Hepatocyte (in vitro differentiated cells): ENCODE data around the gene MAP4. TPM values are rescaled to one million over a fixed set of nuclear protein-coding genes. Genes with fewer than 3 reads are reported as not detected.

ENCODE experiments used
- DNase-seq: peaks from one replicate; pipeline ENCODE4 v3.0.0-alpha.2; 2016; ENCODE audit warnings: low spot score
- H2AFZ ChIP-seq: fragments of 200-600 bp; sonication (generic); 2 replicates; pipeline ENCODE4 v1.6.0; 2016; ENCODE audit warnings: antibody characterized with exemption, mild to moderate bottlenecking
- H3K27ac ChIP-seq: fragments of 200-600 bp; sonication (generic); 2 replicates; pipeline ENCODE4 v1.5.1; 2016; ENCODE audit warnings: mild to moderate bottlenecking
- H3K27me3 ChIP-seq: fragments of 200-600 bp; sonication (generic); 2 replicates; pipeline ENCODE4 v1.6.1; 2016
- H3K36me3 ChIP-seq: fragments of 200-600 bp; sonication (generic); replicated peaks from 2 replicates; pipeline ENCODE4 v1.5.1; 2016; ENCODE audit warnings: low read depth; ENCODE audit not compliant: insufficient read depth
- H3K4me1 ChIP-seq: fragments of 200-600 bp; sonication (generic); 2 replicates; pipeline ENCODE4 v1.5.1; 2016; ENCODE audit warnings: mild to moderate bottlenecking, moderate library complexity; ENCODE audit not compliant: insufficient read depth
- H3K4me2 ChIP-seq: fragments of 200-600 bp; sonication (generic); 2 replicates; pipeline ENCODE4 v1.6.0; 2016
- H3K4me3 ChIP-seq: fragments of 200-600 bp; sonication (generic); 2 replicates; pipeline ENCODE4 v1.5.1; 2016; ENCODE audit warnings: mild to moderate bottlenecking
- H3K79me2 ChIP-seq: fragments of 200-600 bp; sonication (generic); 2 replicates; pipeline ENCODE4 v1.6.0; 2017; ENCODE audit warnings: mild to moderate bottlenecking
- H3K9me2 ChIP-seq: fragments of 200-600 bp; sonication (generic); replicated peaks from 2 replicates; pipeline ENCODE4 v1.6.0; 2017; ENCODE audit warnings: mild to moderate bottlenecking; ENCODE audit not compliant: insufficient read depth
- H3K9me3 ChIP-seq: fragments of 200-600 bp; sonication (generic); 2 replicates; pipeline ENCODE4 v1.5.1; 2016; ENCODE audit warnings: low read depth, mild to moderate bottlenecking
- H4K20me1 ChIP-seq: fragments of 200-600 bp; sonication (generic); 2 replicates; pipeline ENCODE4 v1.6.0; 2016; ENCODE audit warnings: mild to moderate bottlenecking; ENCODE audit not compliant: insufficient read depth, poor library complexity, severe bottlenecking
- CTCF ChIP-seq: fragments of 200-600 bp; sonication (generic); IDR thresholded peaks from 2 replicates; pipeline ENCODE4 v1.5.1; 2016; ENCODE audit warnings: antibody characterized with exemption, mild to moderate bottlenecking; ENCODE audit not compliant: poor library complexity
- EZH2 ChIP-seq: fragments of 200-600 bp; sonication (generic); IDR thresholded peaks from 2 replicates; pipeline ENCODE4 v1.6.1; 2016; ENCODE audit warnings: antibody characterized with exemption, mild to moderate bottlenecking, borderline replicate concordance
- EZH2phosphoT487 ChIP-seq: fragments of 200-600 bp; sonication (generic); IDR thresholded peaks from one replicate; pipeline ENCODE4 v1.6.1; 2018; ENCODE audit warnings: antibody characterized with exemption, mild to moderate bottlenecking, low read depth, moderate library complexity; ENCODE audit not compliant: unreplicated experiment, severe bottlenecking
- WGBS: methylation state at CpG from one replicate; pipeline ENCODE4 v1.1.6; 2016; ENCODE audit warnings: low lambda C conversion rate; ENCODE audit errors: missing lambda C conversion rate; 5-methylcytosine and 5-hydroxymethylcytosine counted together
- polyA plus RNA-seq: library from polyadenylated mRNA; unstranded; fragments of >200 nt; fragmentation: Nextera tagmentation; extraction: Ambion mirVana; gene quantifications from 2 replicates; pipeline ENCODE4 v1.2.1, GENCODE V29; 2016
- total RNA-seq: library from RNA; depleted of rRNA; stranded (reverse); fragments of >200 nt; gene quantifications from 2 replicates; pipeline ENCODE4 v1.2.3, GENCODE V29; 2014

Gene MAP4
- total and polyA plus RNA-seq, 2 experiments from 2014 or later = 85.5 to 91.3 TPM

GRCh38 chr3:47859956-47860605 lies 156.1 kb downstream of the MAP4 start:
- TF ChIP-seq CTCF (no peak), EZH2 (no peak), EZH2phosphoT487 (no peak)
- no peak overlapping the region for H3K27ac ChIP-seq
- no peaks in the 10 kb centered on the region for H3K27me3 ChIP-seq
- H3K36me3 ChIP-seq = no peaks in the 10 kb centered on the region
- no peak for DNase-seq
- H3K79me2 ChIP-seq = no peaks in the 10 kb centered on the region
- H3K4me3 ChIP-seq = no peak overlapping the region
- H3K4me1 ChIP-seq = no peaks in the 10 kb centered on the region
- H3K4me2 ChIP-seq = no peak overlapping the region
- 100% methylated on average over 4 of the region's 4 CpGs for WGBS
- H4K20me1 ChIP-seq = no peaks in the 10 kb centered on the region
- H2AFZ ChIP-seq = no peak overlapping the region
- no peaks in the 10 kb centered on the region for H3K9me3 ChIP-seq
- no peaks in the 10 kb centered on the region for H3K9me2 ChIP-seq

DNA sequence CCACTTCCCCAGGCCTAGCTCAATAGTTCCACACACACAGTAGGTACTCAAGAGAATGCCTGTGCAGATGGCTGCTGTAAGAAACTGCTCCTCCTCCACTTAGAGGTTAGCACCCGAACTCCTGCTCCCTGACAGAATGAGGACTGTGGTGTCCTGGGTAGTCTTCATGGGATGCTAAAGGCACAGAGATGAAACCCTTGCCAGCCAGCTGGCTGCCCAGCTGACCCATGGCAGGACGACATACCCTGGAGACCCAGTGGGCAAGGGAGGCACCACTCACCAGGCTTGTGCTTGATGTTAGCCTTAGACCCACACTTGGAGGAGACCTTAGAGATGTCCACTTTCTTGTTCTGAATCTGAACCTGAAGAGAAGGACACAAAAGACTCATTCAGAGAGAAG lies 159.1 kb downstream of the MAP4 start:
- H3K27ac ChIP-seq = no peak overlapping the region
- H3K79me2 ChIP-seq = no peaks in the 10 kb centered on the region
- DNase-seq = no peak
- TF ChIP-seq EZH2 (no peak), CTCF (no peak), EZH2phosphoT487 (no peak)
- H3K9me3 ChIP-seq = no peaks in the 10 kb centered on the region
- no peaks in the 10 kb centered on the region for H3K9me2 ChIP-seq
- H2AFZ ChIP-seq = no peak overlapping the region
- no peaks in the 10 kb centered on the region for H3K36me3 ChIP-seq
- H3K27me3 ChIP-seq = no peaks in the 10 kb centered on the region
- WGBS = 89% methylated on average over 2 of the region's 2 CpGs
- H3K4me1 ChIP-seq = no peaks in the 10 kb centered on the region
- no peak overlapping the region for H3K4me3 ChIP-seq
- H4K20me1 ChIP-seq = no peaks in the 10 kb centered on the region
- no peak overlapping the region for H3K4me2 ChIP-seq

DNA sequence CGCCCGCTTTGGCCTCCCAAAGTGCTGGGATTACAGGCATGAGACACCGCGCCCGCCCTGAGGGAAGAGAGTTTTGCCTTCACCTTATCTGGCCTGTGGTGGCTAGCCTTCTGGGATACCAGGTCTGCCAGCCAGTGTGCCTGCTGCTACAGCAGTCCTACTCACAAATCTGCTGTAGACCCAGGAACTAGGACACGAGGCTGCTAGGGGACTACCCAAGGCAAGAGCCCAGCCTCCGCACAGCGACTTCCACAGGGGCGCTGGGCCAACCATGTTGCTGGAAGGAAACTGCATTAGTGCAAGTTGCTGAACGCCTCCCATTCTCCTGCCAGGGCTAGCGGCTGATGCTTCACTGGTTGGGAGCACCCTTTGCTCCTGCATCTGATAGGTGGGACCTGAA lies 159.5 kb downstream of the MAP4 start:
- no peaks in the 10 kb centered on the region for H3K9me3 ChIP-seq
- no peak overlapping the region for H3K4me3 ChIP-seq
- H3K36me3 ChIP-seq = no peaks in the 10 kb centered on the region
- H3K27me3 ChIP-seq = no peaks in the 10 kb centered on the region
- no peak overlapping the region for H2AFZ ChIP-seq
- no peaks in the 10 kb centered on the region for H4K20me1 ChIP-seq
- H3K4me1 ChIP-seq = no peaks in the 10 kb centered on the region
- H3K79me2 ChIP-seq = no peaks in the 10 kb centered on the region
- H3K4me2 ChIP-seq = no peak overlapping the region
- no peaks in the 10 kb centered on the region for H3K9me2 ChIP-seq
- H3K27ac ChIP-seq = no peak overlapping the region
- TF ChIP-seq CTCF (no peak), EZH2phosphoT487 (no peak), EZH2 (no peak)
- no peak for DNase-seq
- WGBS = 95% methylated on average over 11 of the region's 11 CpGs
